ENCODE results near the gene ZNF101.
A peak's percentile ranks its signal among the peaks of the same experiment; 100 is the strongest.

ZNF101 gene

GRCh38 chr19:19668230-19669012 is at the start of gene ZNF101:
Gene ZNF101, plus strand, starts transcription at chr19:19668839. Its CDS starts 125 bp downstream, at chr19:19668964.
- DNase-seq = peak; percentile 92 to 94

DNA sequence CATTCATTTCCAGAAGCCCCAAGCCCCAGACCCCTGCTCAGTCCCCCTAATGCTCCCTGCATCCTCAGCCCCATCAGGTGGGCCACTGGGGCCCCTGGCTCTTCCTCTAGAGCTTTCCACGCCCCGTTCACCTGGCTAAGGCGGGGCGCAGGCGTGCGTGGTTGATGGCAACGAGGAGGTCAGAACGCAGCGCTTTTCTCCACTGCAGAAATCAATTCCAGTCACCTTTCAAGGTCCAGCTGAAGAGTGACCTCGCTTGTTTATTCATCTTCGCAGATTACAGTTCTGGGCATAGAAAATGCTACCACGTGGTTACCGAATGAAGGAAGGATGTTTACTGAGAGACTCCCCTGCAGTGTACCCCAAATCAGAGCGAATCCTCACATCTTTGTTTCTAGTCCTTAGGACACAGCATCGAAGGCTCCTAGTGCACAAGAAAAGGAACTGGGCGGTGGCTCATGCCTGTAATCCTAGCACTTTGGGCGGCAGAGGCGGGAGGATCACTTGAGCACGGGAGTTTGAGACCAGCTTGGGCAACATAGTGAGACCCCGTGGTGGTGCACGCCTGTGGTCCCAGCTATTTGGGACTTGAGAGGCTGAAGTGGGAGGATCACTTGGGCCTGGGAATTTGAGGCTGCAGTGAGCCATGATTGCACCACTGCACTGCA is 49.3 kb upstream of the ZNF101 start:
- no peak for DNase-seq

DNA sequence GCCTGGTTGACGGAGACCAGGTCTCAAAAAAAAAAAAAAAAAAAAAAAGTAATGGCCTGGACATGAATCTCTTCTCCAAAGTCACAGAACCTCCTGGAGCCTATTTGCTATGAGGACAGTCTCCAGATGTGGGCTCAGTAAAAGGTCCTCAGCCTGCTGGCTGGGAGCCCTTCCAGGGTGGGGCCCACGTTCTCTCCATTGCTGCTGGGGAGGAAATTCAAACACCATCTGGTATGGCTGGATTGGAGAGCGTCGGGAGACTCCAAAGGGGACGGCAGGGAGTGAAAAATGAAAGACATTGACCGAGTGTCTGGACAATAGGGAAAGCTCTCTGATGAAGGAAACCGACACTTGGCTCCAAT is 48.8 kb upstream of the ZNF101 start:
- DNase-seq = no peak

DNA sequence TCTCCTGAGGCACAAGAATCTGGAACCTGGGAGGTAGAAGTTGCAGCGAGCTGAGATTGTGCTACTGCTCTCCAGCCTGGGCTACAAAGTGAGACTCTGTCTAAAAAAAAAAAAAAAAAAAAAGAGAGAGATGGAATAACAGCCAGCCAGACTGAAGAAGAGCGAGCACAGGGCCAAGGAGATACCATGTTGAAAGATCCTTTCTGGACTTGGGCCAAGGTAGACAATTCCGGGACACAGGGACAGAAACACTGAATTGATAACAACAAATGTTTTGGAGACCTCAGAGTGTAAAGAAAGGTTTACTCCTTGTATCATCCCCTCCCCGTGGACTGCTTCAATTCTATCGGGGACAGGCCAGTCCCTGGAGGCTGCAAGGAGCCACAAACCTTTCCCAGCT is 45.3 kb upstream of the ZNF101 start:
- DNase-seq = no peak

- DNase-seq = no peak
Observed at GRCh38 chr19:19624032-19624570, 44.5 kb upstream of the ZNF101 start.

GRCh38 chr19:19626516-19627472 is 41.8 kb upstream of the ZNF101 start:
- DNase-seq = no peak

DNA sequence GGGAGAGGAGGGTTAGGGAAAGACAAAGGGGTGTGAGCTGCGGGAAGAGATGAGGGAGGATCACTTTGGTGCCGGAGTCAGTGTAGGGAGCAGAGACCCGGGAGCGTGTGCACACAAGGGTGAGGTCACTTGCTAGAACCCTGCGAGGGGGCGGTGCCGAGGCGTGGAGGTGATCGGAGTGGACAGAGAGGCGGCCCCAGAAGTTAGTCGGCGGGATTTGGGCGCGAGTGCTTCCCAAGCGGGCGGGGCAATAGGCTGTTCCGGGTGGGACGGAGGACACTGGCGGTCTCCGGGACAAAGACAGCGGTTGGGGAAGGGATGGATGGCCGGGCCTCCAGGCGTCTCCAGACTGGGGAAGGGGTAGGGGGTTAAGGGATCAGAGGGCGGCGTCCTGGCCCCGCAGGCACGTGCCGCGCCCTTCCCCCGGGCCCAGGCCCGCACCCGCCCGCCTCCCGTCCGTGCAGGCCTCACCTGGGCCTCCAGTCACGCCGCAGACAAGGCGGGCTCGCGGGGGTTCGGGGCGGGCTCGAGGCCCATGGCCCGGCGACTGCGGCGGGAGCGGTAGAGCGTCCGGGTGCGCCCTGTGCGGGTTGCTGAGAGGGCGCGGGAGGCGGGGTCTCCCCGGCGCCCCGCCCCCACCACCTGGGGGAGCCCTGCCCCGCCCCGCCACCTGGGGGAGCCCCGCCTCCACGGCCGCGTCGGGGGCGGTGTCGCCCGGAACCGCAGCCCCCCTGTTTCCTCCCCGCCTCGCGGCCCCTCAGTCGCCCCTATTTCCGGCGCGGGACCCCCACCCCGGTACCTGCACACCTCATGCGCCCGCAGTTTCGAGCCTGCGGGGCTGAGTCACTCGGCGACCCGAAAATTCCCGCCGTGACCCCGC is 40.8 kb upstream of the ZNF101 start, which contains the start of gene LPAR2:
TSS of gene LPAR2 (minus strand) at position 600 of the 880 bp plus-strand sequence. CDS start 945 bp downstream, outside the sequence.
- DNase-seq = peak; percentile 10 to 13

- DNase-seq = peak; percentile 52 to 72
Observed at GRCh38 chr19:19628501-19629134, 40.0 kb upstream of the ZNF101 start.

DNA sequence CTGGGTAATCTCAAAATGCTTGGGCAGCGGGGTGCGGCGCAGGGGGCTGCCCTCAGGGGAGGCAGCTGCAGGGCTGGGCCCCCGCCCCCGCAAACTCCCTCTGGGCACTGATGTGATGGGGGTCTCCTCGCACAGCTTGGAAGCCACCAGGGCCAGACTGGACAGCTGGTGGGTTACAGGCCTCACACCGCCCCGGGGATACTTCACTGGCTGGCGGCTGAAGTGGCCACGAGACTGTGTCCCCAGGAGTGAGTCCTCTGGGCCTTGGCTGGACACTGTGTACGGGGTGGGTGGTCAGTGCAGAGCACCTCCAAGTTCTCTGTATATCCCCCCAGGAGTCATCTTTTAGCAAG is 38.6 kb upstream of the ZNF101 start:
- no peak for DNase-seq

- no peak for DNase-seq
Observed at GRCh38 chr19:19630426-19630825, 38.2 kb upstream of the ZNF101 start.

DNA sequence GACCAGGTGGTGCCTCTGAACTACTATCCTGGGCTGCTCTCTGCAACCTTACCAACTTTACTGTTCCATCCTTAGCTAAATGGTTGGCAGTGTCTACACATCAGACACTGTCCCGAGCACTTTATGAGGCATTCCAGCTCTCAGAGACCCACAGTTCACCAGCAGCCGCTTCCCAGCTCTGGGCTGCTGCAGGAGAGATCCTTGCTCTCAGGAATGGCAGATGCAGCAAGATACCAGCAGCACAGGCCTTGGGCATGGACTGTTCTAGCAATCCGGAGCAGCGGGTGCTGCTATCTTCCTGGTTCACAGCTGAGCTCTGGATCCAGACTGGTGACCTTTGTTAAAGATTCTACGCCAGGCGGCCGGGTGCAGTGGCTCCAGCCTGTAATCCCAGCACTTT is 37.3 kb upstream of the ZNF101 start:
- DNase-seq = no peak

- DNase-seq = no peak
Observed at GRCh38 chr19:19632661-19633060, 36.0 kb upstream of the ZNF101 start.

- no peak for DNase-seq
Observed at GRCh38 chr19:19633711-19634515, 34.7 kb upstream of the ZNF101 start.

DNA sequence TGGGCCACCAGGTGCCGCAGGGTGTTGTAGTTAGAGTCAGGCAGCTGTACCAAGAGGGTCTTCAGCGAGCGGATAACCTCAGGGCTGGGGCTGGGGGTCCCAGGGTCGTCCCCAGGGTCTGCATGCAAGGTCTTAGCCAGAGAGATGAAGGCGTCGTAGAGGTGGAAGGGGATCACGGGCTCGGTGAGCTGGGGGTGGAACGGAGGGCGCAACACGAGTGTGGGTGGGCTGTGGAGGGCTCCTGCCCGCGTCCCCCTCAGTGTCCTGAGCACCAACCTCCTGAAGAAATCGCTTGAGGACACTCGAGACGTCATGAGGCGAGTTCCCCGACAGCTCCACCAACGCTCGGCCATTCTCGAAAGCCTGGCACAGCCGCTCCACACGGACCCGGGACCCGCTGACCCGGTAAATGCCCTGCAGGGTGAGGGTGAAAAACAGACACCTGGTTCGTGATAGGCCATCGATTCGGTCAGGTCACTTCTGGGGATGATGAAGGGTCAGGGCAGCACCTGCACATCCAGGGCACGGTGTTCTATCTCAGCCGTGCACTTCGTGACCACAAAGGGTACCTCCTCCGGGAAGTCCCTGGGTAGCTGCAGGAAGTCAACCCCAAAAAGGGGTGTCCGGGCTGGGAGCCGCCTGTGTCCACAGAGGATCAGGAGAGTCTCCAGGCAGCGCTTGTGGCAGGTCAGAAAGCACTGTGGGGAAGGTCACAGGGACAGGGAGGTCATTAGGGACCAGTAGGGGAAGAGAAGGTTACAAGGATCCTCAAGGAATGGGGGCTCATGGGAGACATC is 33.9 kb upstream of the ZNF101 start:
- DNase-seq = no peak

DNA sequence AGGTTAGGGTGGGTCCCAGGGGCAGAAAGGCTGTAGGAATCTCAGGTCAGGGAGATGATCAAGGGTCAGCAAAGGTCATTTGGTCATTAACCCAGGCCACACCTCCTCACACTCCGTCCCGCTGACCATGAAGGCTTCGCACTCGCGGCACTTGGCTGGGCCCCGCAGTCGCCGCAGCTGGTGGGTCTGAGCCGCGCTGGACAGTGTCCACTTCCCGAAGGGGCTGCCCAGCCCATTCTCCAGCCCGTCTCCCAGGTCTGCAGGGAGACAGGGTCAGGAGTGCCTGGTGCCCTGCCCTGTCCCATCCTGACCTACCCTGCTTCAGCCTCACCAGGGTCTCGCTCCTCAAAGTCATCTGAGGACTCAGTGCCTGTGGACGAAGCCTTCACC is 33.3 kb upstream of the ZNF101 start:
- no peak for DNase-seq

- no peak for DNase-seq
Observed at GRCh38 chr19:19636573-19637185, 32.0 kb upstream of the ZNF101 start.

DNA sequence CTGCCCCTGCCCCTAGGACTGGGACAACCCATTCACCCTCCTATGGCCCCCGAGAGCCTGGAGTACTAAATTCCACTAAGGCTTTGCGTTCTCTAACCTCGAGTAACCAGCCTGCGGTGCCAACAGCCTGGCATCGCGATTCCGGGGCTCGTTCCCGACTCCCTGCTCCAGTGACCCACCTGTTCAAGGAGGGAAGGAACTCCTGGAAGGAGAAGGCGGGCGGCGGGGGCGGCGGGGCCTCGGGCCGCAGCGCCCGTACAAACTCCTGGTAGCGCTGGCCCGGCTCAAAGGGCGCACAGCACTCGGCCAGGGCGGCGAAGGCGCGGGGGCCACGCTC is 31.5 kb upstream of the ZNF101 start:
- no peak for DNase-seq

DNA sequence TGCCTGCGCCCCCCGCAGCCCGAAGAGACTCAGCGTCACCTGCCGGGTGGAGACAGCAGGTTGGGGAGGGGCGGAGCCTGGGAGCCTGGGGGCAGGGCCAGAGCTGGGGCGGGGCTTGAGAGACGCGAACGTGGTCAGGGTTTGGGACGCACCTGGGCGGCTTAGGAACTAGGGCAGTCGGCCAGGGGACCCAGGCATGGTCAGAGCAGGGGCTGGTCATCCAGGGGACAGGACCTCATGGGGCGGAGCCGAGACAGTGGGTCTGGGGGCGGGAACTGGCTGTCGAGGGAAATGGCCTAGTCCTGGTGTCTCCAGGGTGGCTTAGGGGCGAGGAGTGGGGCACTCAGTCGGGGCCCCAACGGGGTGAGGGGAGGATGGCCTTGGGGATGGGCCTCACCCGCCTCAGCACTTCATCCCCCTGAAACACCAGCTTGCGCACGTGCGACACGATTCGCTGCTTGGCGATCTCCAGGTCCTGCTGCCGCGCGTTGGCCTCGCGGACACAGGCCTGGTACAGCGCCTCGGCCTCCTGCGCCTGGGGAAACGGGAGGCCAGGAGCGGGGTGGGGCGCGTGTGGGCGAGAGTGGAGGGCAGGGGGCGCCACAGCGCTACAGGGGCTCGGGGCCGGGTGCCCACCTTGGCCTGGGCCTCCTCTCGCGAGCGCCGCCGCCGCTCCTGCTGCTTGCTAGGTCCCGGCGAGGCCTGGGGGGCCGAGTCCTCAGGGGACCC is 31.0 kb upstream of the ZNF101 start:
- no peak for DNase-seq

Data from inflammatory macrophage treated with lipopolysaccharide for 1 hour (primary cell).